Gastroesophageal sphincter (tissue), 4 donors: Measurements from ENCODE around the gene TPD52L1. TPM values are rescaled to one million over a fixed set of nuclear protein-coding genes. Genes with fewer than 3 reads are reported as not detected.

ENCODE experiments used
- ATAC-seq: fragments of 150-250 bp; one replicate; pipeline ENCODE4 v1.9.1; 2016; ENCODE audit warnings: mild to moderate bottlenecking, moderate library complexity
- H3K27ac ChIP-seq, 4 donors: fragments of 200-600 bp; sonication (generic) in 3 of 4; 1 replicate in 3 of 4; 2 replicates in 1 of 4; pipeline ENCODE4 v1.5.1; 2016 to 2019
- H3K27me3 ChIP-seq: fragments of 200-600 bp; sonication (generic); one replicate; pipeline ENCODE4 v1.5.1; 2019
- H3K36me3 ChIP-seq, 2 donors: fragments of 200-600 bp; sonication (generic); one replicate each; pipeline ENCODE4 v1.5.1; 2019; ENCODE audit warnings: control low read depth in 1 of 2
- H3K4me1 ChIP-seq, 3 donors: fragments of 200-600 bp; sonication (generic); 1 replicate in 2 of 3; 2 replicates in 1 of 3; pipeline ENCODE4 v1.5.1; 2016 to 2019; ENCODE audit warnings: control low read depth in 2 of 3
- H3K4me3 ChIP-seq, 2 donors: fragments of 200-600 bp; sonication (generic); one replicate each; pipeline ENCODE4 v1.5.1; 2019; ENCODE audit warnings: mild to moderate bottlenecking in 1 of 2, moderate library complexity in 1 of 2
- H3K9me3 ChIP-seq, 3 donors: fragments of 200-600 bp; sonication (generic); one replicate each; pipeline ENCODE4 v1.5.1; 2017 to 2019; ENCODE audit warnings: control low read depth in 2 of 3
- EP300 ChIP-seq: sonication (generic); formaldehyde crosslinking; IDR thresholded peaks from one replicate; pipeline ENCODE4 v1.6.1; 2017; ENCODE audit warnings: antibody characterized with exemption, mild to moderate bottlenecking
- POLR2A ChIP-seq, 2 donors: fragments of 450-650 bp; IDR thresholded peaks; one replicate each; pipeline ENCODE4 v1.6.1; 2017; ENCODE audit warnings: antibody characterized with exemption in 2 of 2, mild to moderate bottlenecking in 2 of 2, moderate library complexity in 1 of 2
- POLR2AphosphoS5 ChIP-seq: sonication (generic); formaldehyde crosslinking; IDR thresholded peaks from one replicate; pipeline ENCODE4 v1.6.1; 2017; ENCODE audit warnings: antibody characterized with exemption
- WGBS, 2 donors: methylation state at CpG; one replicate each; pipeline ENCODE4 v1.1.5; 2018; ENCODE audit warnings: low coverage in 1 of 2; 5-methylcytosine and 5-hydroxymethylcytosine counted together
- total RNA-seq, 4 donors: library from RNA; depleted of rRNA; stranded (reverse); fragments of >200 nt; gene quantifications; one replicate each; pipeline ENCODE4 v1.1.0, GENCODE V29; 2016
- TF ChIP-seq, protein P1 (sequence below), 4 experiments: fragments of 200-600 bp in 2 of 4; fragments of 450-650 bp in 2 of 4; sonication (generic) in 1 of 4; IDR thresholded peaks; one replicate each; pipeline ENCODE4 v1.5.1; 2017 to 2019; ENCODE audit warnings: antibody characterized with exemption in 4 of 4, mild to moderate bottlenecking in 2 of 4, moderate library complexity in 2 of 4

Gene TPD52L1
- total RNA-seq, 4 donors from 2014 or later = 11.2 to 59.7 (median 20.2) TPM

DNA sequence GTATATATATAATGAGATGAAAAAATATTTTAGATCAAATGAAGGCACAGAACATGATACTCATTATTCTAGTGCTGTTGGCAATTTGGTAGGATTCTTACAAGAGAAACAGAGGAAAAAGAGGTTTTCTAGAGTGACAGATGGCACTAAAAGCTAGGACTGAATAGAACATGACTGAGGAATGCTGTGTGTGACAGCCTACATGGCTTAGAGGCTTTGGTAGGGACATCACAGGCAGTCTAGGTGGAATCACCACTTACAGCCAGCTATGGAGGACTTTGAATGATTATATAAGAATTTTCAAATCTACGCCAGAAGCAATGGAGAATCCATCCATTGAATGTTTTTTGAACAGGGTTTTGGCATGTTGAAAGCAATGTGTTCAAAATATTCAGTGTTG, 52.8 kb downstream of the TPD52L1 start:
- H3K36me3 ChIP-seq = no peaks in the 10 kb centered on the region
- H3K9me3 ChIP-seq = no peaks in the 10 kb centered on the region
- no peak for TF ChIP-seq EP300
- TF ChIP-seq POLR2AphosphoS5 = no peak
- TF ChIP-seq POLR2A (IDR thresholded peaks at IDR 0.05) = no peak
- TF ChIP-seq, protein P1, sequence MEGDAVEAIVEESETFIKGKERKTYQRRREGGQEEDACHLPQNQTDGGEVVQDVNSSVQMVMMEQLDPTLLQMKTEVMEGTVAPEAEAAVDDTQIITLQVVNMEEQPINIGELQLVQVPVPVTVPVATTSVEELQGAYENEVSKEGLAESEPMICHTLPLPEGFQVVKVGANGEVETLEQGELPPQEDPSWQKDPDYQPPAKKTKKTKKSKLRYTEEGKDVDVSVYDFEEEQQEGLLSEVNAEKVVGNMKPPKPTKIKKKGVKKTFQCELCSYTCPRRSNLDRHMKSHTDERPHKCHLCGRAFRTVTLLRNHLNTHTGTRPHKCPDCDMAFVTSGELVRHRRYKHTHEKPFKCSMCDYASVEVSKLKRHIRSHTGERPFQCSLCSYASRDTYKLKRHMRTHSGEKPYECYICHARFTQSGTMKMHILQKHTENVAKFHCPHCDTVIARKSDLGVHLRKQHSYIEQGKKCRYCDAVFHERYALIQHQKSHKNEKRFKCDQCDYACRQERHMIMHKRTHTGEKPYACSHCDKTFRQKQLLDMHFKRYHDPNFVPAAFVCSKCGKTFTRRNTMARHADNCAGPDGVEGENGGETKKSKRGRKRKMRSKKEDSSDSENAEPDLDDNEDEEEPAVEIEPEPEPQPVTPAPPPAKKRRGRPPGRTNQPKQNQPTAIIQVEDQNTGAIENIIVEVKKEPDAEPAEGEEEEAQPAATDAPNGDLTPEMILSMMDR (IDR thresholded peaks at IDR 0.05) = no peak
- WGBS, 2 donors = 100% methylated on average over 1 of the region's 1 CpG
- no peak overlapping the region for H3K4me3 ChIP-seq
- no peak for ATAC-seq
- H3K4me1 ChIP-seq = peaks cover 0 to 16% (median 0%) of the 10 kb centered on the region in 3 donors
- no peaks in the 10 kb centered on the region for H3K27me3 ChIP-seq
- no peak overlapping the region for H3K27ac ChIP-seq

DNA sequence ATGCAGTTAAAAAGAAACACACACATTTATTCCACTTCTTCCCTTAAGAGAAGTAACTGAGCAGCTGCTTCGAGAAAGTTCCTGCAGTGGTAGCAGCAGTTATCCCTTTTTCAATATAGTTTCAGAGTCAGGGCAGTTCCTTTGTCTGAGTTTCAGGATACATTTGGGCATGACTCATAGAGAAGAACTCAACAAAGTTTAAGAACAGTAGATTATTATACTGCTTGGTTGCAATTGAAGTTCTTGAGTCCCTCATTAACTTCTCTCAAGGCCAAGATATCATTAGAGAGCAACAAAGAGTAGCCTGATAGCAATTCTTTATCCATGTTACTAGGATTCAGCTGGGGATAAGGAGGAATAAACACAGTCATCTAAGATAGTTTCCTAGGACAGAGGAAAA, 54.4 kb downstream of the TPD52L1 start:
- TF ChIP-seq EP300 (no peak), POLR2AphosphoS5 (no peak), POLR2A (IDR thresholded peaks at IDR 0.05) (no peak)
- TF ChIP-seq, protein P1 (IDR thresholded peaks at IDR 0.05) = no peak
- Histone ChIP-seq H3K36me3 (no peaks in the 10 kb centered on the region), H3K9me3 (no peaks in the 10 kb centered on the region), H3K4me1 (peaks cover 0 to under 1% (median 0%) of the 10 kb centered on the region in 3 donors), H3K27ac (no peak overlapping the region), H3K27me3 (no peaks in the 10 kb centered on the region), H3K4me3 (no peak overlapping the region)
- no peak for ATAC-seq
- 67 to 73% methylated on average over 1 of the region's 1 CpG for WGBS, 2 donors

DNA sequence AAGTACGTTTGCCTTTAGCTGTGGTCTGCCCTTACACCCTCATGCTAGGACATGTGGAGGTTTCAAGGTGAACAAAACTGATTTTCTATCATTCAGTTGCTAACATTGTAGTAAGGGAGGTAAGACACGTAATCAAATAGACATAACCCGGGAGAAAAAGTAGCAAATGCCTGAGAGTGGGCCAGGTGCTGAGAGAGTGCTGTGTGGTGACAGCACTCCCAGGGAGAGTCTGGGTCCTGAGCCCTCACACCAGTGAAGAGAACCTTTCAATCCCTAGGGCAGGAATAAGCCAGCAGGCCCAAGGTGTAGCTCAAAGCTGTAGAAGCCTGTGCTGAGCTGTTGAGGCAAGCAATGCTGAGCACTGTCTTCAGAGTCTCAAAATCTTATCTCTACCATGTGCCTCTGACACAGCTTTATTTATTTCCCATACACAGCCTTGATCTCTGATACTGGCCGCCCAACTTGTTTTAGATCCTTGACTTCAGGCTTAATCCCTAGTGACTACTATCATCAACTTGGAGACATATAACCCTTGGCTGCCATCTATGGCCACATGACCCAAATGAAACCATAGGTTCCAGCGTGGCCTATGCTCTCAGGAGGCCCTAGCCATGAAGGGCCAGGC, 55.2 kb downstream of the TPD52L1 start:
- Histone ChIP-seq H3K4me1 (no peaks in the 10 kb centered on the region), H3K27ac (no peak overlapping the region), H3K27me3 (no peaks in the 10 kb centered on the region), H3K4me3 (no peak overlapping the region), H3K36me3 (no peaks in the 10 kb centered on the region), H3K9me3 (no peaks in the 10 kb centered on the region)
- TF ChIP-seq, protein P1 (IDR thresholded peaks at IDR 0.05) = no peak
- TF ChIP-seq POLR2A (IDR thresholded peaks at IDR 0.05) (no peak), POLR2AphosphoS5 (no peak), EP300 (no peak)
- ATAC-seq = no peak
- WGBS, 2 donors = 90 to 100% methylated on average over 2 to 5 of the region's 5 CpGs

DNA sequence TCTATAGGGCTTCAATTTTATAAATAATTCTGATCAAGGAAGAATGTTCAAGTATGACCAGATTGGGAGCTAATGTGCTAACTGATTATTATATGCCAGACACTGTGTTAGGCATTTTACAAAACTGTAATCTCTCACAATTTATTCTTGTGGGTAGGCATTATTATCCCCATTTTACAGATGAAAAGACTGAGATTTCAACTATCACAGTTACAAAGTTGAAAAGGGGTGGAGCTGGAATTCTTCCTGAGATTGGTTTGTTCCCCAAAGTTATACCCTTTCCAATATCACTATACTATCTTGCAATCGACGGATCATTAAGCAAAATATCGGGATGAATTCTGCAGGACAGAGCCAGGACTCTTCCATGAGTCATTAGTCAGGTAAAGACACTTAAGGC, 57.1 kb downstream of the TPD52L1 start:
- Histone ChIP-seq H3K27me3 (no peaks in the 10 kb centered on the region), H3K36me3 (no peaks in the 10 kb centered on the region), H3K4me1 (no peaks in the 10 kb centered on the region), H3K27ac (no peak overlapping the region), H3K9me3 (no peaks in the 10 kb centered on the region), H3K4me3 (no peak overlapping the region)
- no peak for ATAC-seq
- TF ChIP-seq, protein P1 (IDR thresholded peaks at IDR 0.05) = no peak
- no peak for TF ChIP-seq POLR2AphosphoS5
- no peak for TF ChIP-seq EP300
- no peak for TF ChIP-seq POLR2A (IDR thresholded peaks at IDR 0.05)
- 94% methylated on average over 3 of the region's 3 CpGs for WGBS, 2 donors

DNA sequence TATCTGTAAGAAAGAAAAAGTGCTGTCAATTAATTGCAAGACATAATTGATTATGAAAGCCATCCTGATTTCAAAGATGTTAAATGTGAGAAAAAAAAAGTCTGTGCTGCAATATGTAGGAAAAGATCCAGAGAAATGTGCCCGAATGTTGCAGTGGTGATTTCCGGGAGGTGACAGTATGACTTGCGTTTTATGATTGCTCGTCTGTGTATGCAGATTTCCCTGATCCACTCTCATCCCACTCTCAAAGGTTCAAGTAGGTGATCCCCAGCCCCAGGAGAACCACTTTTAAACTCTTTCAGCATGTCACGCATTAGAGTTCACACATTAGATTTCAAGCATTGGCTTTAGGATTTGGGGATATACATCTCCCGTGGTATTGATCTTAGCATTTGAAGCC, 57.8 kb downstream of the TPD52L1 start:
- no peak for TF ChIP-seq EP300
- no peak for TF ChIP-seq POLR2AphosphoS5
- Histone ChIP-seq H3K4me3 (no peak overlapping the region), H3K27ac (no peak overlapping the region), H3K9me3 (no peaks in the 10 kb centered on the region), H3K27me3 (no peaks in the 10 kb centered on the region), H3K4me1 (no peaks in the 10 kb centered on the region), H3K36me3 (no peaks in the 10 kb centered on the region)
- 86 to 100% methylated on average over 4 to 6 of the region's 6 CpGs for WGBS, 2 donors
- no peak for ATAC-seq
